Endometrium (tissue), 2 donors: ENCODE measurements around the gene IFT80.

ENCODE experiments used
- FAIRE-seq: peaks from 2 replicates; lab custom pipeline; 2012; peaks lifted over from hg19 to GRCh38; lab: Jason Lieb, UNC
- donor health status: control.
- donor health status: control.

The IFT80 gene

GRCh38 chr3:160399125-160400029, at the start of gene IFT80, which contains the start of gene SMC4:
Gene IFT80 (minus strand): TSS chr3:160399225. CDS start chr3:160384600, 14,625 bp downstream.
Gene SMC4 (plus strand): TSS chr3:160399650. CDS start chr3:160400827, 1,177 bp downstream.
- FAIRE-seq = peak; percentile 88

GRCh38 chr3:160447544-160447943, 48.5 kb upstream of the IFT80 start:
- FAIRE-seq = no peak

- FAIRE-seq = no peak
These were observed 47.6 kb upstream of the IFT80 start for GRCh38 chr3:160446522-160447056.

GRCh38 chr3:160445854-160446253, 46.8 kb upstream of the IFT80 start:
- no peak for FAIRE-seq

- no peak for FAIRE-seq
These were observed 45.4 kb upstream of the IFT80 start for GRCh38 chr3:160444411-160444810.

DNA sequence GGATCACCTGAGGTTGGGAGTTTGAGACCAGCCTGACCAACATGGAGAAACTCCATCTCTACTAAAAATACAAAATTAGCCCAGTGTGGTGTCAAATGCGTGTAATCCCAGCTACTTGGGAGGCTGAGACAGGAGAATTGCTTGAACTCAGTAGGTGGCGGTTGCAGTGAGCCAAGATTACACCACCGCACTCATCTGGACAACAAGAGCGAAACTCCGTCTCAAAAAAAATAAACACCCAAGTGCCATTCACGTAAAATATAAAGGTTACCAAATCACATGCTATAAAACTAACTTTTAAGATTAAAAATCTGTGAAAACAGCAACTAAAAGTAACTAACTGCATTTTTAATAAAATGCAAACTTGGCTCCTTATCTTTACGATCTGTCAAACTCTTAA, 41.7 kb upstream of the IFT80 start:
- no peak for FAIRE-seq

- no peak for FAIRE-seq
These were observed 38.0 kb upstream of the IFT80 start for GRCh38 chr3:160437083-160437455.

GRCh38 chr3:160435747-160436146, 36.7 kb upstream of the IFT80 start:
- FAIRE-seq = no peak

- no peak for FAIRE-seq
These were observed 36.1 kb upstream of the IFT80 start for GRCh38 chr3:160435095-160435494.

DNA sequence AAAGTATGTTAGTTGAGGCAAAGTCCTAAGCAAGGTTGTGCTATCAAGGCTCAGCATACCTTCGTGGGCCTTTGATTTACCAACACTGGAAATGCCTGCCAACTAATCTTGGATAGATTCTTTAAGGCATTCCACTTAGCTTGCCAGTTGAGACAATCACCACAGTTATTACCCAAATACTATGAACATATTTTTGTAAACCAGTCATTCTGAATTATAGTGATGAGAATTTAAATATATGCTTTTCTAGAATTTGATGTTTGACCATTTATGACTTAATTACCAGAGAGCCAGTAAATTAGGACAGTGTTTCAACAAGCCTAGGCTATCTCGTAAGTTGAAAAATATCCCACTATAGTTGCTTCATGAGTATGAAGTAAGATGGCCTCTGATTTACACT, 35.0 kb upstream of the IFT80 start:
- no peak for FAIRE-seq

- no peak for FAIRE-seq
These were observed 28.9 kb upstream of the IFT80 start for GRCh38 chr3:160427832-160428424.

GRCh38 chr3:160417311-160417710, 18.3 kb upstream of the IFT80 start:
- FAIRE-seq = no peak

DNA sequence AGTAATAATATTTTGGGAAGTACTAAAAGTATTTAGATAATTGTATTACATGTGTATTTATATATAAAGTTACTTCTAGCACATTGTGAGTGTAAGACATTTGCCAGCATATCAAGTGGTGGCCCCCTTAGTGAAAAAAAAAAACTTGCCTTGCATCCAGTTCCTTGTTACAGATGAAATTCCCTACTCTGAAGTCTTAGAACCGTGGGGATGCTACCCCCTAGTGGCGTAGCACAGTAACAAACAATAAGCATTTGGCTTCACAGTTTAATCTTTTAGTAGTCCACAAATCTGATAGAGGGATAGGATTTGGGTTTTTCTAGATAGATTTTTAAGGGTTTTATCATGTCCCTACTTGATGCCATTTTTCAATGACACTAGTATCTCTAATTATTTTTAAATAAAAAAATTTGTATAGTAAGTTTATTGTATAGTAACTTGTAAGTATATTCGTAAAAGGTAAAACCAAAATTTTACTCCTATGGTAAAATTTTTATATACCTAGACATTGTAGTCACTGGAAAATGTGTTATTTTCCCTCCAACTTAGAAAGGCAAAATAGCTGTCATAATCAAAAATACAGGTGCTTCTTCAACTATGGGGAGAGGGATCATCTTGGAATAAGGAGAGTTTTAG, 14.7 kb upstream of the IFT80 start:
- peak; percentile 84 for FAIRE-seq

DNA sequence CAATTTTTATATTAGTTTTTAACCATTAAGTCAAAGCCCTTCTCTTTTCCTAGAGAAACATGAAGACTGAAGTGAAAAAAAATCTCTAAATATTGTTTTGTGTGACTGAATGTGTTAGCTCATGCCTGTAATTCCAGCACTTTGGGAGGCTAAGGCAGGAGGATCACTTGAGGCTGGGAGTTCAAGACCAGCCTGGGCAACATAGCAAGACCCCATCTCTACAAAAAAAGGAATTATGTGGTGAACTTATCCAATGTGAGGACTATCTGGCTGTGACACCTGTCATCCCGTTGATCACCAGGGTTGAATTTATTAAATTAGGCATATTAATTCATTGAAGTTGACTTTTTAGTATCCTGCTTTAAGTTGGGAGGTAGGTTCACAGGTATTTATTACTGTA, 13.5 kb upstream of the IFT80 start:
- FAIRE-seq = no peak

DNA sequence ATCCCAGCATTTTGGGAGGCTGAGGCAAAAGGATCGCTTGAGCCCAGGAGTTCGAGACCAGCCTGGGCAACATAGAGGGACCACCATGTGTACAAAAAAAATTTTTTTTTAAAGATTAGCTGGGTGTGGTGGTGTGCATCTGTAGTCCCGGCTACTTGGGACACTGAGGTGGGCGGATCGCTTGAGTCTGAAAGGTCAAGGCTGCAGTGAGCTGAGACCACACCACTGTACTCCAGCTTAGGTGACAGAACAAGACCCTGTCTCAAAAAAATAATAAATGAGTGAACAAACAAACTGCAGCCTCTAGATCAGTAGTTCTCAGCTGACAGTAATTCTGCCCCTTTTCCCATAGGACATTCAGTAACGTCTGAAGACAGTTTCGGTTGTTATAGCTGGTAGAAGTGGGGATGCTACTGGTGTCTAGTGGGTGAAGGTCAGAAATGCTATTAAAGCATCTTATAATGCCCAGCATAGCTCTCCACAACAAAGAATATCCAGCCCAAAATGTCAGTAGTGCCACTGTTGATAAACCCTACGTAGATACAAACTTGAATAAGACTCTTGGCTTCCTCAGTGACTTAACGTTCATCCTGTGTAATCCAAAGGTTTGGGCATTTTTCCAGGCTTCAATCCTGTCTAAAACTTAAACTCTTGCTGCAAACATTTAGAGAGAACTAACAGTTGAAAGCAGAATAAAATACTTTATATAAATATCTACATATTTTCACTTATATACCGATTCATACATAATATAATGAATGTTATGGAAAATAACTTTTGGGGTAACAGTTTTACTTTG, 11.0 kb upstream of the IFT80 start:
- FAIRE-seq = no peak

GRCh38 chr3:160403796-160404470, 4.9 kb upstream of the IFT80 start:
- no peak for FAIRE-seq

DNA sequence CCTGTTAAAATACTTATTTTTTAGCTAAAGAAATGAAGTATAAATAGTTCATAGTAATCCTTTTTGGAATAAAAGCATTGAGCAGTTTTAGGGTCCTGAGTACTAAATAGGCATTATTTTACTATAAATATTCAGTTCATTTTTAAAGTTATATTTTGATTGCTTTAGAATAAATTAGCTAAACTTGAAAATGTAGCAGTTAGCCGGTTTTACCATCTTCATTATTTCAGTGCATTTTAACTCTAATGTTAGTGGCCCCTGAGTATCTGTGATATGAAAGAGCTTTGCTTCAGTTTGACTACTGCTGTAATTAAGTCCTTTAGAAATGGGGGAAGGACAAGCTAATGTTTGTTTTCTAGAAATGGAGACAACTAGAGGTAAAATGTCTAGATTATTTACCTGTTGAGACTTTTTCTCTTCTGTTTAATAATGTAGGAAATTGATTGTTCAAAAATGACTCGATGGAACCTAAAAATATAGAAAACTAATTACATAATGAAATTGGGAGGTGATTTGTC, 4.1 kb upstream of the IFT80 start:
- no peak for FAIRE-seq

DNA sequence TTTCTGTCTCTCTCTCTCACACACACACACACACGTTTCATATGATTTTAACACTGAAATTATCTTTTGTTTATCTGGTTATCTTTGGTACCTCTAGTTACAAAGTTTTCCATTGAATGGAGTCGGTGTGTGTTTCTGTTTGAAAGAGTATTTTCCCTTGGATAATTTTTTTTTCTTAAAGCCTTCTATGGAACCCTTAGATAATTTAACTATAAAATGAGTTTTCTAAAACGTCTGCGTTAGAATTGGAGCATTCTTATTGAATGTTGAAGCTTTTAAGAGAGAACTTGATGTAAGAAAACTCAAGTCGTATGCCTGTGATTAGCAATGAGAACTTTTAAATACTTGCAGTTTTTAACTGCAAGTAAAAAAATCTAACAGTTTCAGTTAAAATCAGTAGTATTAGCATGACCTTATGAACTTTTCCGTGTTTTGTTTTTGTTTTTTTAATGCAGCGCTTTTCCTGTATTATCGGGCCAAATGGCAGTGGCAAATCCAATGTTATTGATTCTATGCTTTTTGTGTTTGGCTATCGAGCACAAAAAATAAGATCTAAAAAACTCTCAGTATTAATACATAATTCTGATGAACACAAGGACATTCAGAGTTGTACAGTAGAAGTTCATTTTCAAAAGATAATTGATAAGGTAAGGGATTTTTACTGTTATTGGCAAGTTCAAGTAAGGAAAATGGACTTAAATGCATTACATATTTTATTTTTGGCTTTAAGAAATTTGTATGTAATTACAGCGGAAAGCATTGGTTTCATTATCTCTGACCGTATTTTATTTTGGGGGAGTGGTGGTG, 3.4 kb upstream of the IFT80 start:
- no peak for FAIRE-seq

DNA sequence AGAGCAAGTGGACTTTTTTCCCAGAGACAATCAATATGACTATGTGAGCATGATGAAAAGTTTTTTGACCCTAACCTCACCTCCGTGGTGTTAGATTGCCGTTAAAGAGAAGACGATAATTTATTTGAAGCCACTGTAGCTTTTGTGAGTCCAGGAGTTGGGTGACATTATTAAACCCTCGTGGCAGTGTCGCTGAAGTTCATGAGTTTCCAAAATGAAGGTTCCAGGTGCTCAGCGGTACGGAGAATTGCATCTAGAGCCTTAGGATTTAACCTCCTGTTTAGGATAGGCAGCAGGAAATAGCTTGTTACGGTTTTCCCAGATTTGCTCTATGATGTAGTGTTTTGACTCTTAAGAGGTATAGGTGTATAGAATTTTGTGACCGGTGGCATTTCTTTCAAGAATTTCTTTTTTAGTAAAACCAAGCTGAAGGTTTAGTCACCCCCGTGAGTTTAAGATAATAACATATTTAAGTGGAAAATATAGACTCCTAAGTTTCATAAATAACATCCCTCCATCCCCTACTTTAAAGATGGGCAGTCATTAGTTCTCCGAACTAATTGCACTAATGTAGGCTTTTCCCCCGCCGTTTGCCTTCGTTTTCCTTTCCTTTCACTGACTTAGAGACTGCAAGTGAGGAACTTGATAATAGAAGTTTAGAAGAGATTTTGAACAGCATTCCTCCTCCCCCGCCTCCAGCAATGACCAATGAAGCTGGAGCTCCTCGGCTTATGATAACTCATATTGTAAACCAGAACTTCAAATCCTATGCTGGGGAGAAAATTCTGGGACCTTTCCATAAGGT, 2.5 kb upstream of the IFT80 start:
- no peak for FAIRE-seq
